ENCODE data around the gene PTX4. TPM values are rescaled to one million over a fixed set of nuclear protein-coding genes. Genes with fewer than 3 reads are reported as not detected.
A peak's percentile ranks its signal among the peaks of the same experiment; 100 is the strongest.

The PTX4 gene
- total and polyA plus RNA-seq, 2 donors from 2014 or later = not detected

DNA sequence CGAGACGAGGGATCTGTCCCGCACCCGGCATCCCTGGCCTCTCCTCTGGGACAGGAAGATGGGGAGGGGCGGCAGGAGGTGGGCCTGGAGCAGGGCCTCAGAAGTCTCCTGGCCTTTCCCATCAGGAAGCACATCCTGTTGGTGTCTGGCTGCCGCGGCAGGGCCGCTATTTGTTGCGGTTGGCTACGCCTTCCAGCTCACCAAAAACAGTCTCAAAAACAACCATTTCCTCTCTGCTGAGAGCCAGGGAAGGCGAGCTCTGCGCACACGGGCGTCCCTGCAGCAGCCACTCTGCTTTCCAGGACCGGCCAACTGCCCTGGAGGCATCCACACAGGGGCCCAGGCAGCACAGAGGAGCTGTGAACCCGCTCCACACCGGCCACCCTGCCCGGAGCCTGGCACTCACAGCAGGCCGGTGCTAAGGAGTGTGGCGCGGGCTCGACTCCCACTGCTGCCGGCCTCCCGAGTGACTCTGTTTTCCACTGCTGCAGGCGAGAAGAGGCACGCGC lies 44.8 kb upstream of the PTX4 start, which contains the start of gene TMEM204:
TMEM204 (plus strand) TSS at position 224 of the 509 bp plus-strand sequence. CDS start 610 bp downstream, outside the sequence.
- FAIRE-seq (no peak), DNase-seq (peak; percentile 46 to 94 (median 61))
- peak within 1 kb of the TSS; percentile 70 to 78 for H3K27ac ChIP-seq (ENCODE audit: low read depth in 2 of 2, low read length in 2 of 2)
- H3K9me3 ChIP-seq (ENCODE audit: control insufficient read depth in 2 of 3, insufficient read depth in 1 of 3, low read length in 3 of 3) = no peaks in the 10 kb centered on the region
- no peaks in the 10 kb centered on the region for H3K27me3 ChIP-seq (ENCODE audit: control insufficient read depth, insufficient read depth, low read length)
- intact Hi-C loops (cut with DNase I) = no loop called here
- TF ChIP-seq, protein P1, sequence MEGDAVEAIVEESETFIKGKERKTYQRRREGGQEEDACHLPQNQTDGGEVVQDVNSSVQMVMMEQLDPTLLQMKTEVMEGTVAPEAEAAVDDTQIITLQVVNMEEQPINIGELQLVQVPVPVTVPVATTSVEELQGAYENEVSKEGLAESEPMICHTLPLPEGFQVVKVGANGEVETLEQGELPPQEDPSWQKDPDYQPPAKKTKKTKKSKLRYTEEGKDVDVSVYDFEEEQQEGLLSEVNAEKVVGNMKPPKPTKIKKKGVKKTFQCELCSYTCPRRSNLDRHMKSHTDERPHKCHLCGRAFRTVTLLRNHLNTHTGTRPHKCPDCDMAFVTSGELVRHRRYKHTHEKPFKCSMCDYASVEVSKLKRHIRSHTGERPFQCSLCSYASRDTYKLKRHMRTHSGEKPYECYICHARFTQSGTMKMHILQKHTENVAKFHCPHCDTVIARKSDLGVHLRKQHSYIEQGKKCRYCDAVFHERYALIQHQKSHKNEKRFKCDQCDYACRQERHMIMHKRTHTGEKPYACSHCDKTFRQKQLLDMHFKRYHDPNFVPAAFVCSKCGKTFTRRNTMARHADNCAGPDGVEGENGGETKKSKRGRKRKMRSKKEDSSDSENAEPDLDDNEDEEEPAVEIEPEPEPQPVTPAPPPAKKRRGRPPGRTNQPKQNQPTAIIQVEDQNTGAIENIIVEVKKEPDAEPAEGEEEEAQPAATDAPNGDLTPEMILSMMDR (IDR thresholded peaks at IDR 0.05; ENCODE audit: borderline replicate concordance, extremely low read depth, insufficient read depth) = no peak
- H3K9ac ChIP-seq (ENCODE audit: low read length in 3 of 3) = peak within 1 kb of the TSS in 1 of 3 donors; percentile 40
- H3K4me3 ChIP-seq (ENCODE audit: low read length in 3 of 3) = peak within 1 kb of the TSS; percentile 58 to 81 (median 75)
- peaks cover 0 to 13% (median 0%) of the 10 kb centered on the region in 3 donors for H3K36me3 ChIP-seq (ENCODE audit: control insufficient read depth in 2 of 3, insufficient read depth in 3 of 3, low read length in 3 of 3)
- H3K4me1 ChIP-seq (ENCODE audit: control insufficient read depth in 2 of 3, insufficient read depth in 2 of 3, low read depth in 1 of 3, low read length in 3 of 3) = peaks cover 0 to 23% (median 0%) of the 10 kb centered on the region in 3 donors

DNA sequence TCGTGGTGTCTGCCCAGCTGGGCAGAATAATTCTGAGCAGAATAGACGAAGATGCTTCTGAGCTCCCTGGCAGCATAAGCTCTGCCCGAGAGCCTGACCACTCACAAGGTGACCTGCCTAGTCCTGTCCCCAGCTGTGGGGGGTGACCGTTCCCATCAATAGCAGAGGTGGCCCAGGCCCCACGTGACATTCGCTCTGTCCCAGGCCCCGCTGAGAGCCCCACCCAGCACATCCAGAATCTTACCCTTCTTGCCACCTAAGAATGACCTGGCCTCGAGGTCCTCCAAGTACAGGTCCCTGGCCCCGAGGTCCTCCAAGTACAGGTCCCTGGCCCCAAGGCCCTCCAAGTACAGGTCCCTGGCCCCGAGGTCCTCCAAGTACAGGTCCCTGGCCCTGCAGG lies 44.0 kb upstream of the PTX4 start:
- Histone ChIP-seq H3K9ac (ENCODE audit: low read length in 3 of 3) (no peak overlapping the region), H3K27ac (ENCODE audit: low read depth in 2 of 2, low read length in 2 of 2) (peak overlapping the region; percentile 70 to 78), H3K4me1 (ENCODE audit: control insufficient read depth in 2 of 3, insufficient read depth in 2 of 3, low read depth in 1 of 3, low read length in 3 of 3) (peaks cover 0 to 21% (median 0%) of the 10 kb centered on the region in 3 donors), H3K36me3 (ENCODE audit: control insufficient read depth in 2 of 3, insufficient read depth in 3 of 3, low read length in 3 of 3) (peaks cover 0 to 10% (median 0%) of the 10 kb centered on the region in 3 donors), H3K9me3 (ENCODE audit: control insufficient read depth in 2 of 3, insufficient read depth in 1 of 3, low read length in 3 of 3) (no peaks in the 10 kb centered on the region), H3K4me3 (ENCODE audit: low read length in 3 of 3) (peak overlapping the region in 2 of 3 donors; percentile 35 to 36), H3K27me3 (ENCODE audit: control insufficient read depth, insufficient read depth, low read length) (no peaks in the 10 kb centered on the region)
- peak in 1 of 5 donors; percentile 74 for DNase-seq
- intact Hi-C loops (cut with DNase I) = no loop called here
- FAIRE-seq = no peak
- TF ChIP-seq, protein P1 (IDR thresholded peaks at IDR 0.05; ENCODE audit: borderline replicate concordance, extremely low read depth, insufficient read depth) = no peak

DNA sequence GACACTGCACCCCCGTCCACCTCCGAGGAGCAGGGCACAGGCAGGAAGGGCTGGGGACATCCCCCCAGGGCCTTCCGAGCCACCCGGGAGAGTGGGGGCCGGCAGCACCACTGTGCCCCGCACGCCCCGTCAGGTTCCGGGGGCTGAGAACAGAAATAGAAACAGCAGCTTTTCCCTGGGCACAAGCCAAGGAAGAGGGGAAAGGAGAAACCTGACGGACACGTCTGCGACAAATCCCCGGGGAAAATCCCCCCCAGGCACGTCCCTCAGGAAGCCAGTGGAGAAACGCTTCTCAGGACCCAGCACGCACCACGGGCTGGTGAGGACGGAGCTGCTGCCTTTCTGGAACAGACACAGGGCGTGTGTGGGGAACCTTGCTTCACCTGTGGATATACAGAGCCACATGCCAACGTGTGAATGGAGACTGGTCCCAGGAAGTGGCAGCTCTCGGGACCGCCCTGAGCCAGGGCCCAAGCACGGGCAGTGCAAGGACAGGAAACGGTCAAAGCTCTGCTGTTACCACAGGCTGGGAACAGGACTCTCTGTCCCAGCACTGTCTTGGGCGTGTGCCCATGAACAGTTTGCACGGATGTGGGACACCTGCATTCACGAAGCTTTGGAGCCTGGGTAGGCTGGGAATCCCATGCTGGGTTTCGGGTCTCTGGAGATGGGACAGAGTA lies 43.5 kb upstream of the PTX4 start:
- Histone ChIP-seq H3K4me3 (ENCODE audit: low read length in 3 of 3) (peak overlapping the region in 2 of 3 donors; percentile 35 to 36), H3K4me1 (ENCODE audit: control insufficient read depth in 2 of 3, insufficient read depth in 2 of 3, low read depth in 1 of 3, low read length in 3 of 3) (peaks cover 0 to 22% (median 0%) of the 10 kb centered on the region in 3 donors), H3K27me3 (ENCODE audit: control insufficient read depth, insufficient read depth, low read length) (no peaks in the 10 kb centered on the region), H3K9ac (ENCODE audit: low read length in 3 of 3) (peak overlapping the region in 1 of 3 donors; percentile 19), H3K9me3 (ENCODE audit: control insufficient read depth in 2 of 3, insufficient read depth in 1 of 3, low read length in 3 of 3) (no peaks in the 10 kb centered on the region), H3K36me3 (ENCODE audit: control insufficient read depth in 2 of 3, insufficient read depth in 3 of 3, low read length in 3 of 3) (peaks cover 0 to 6% (median 0%) of the 10 kb centered on the region in 3 donors), H3K27ac (ENCODE audit: low read depth in 2 of 2, low read length in 2 of 2) (peak overlapping the region; percentile 70 to 78)
- FAIRE-seq (no peak), DNase-seq (peak in 1 of 5 donors; percentile 90)
- intact Hi-C loops (cut with DNase I) = no loop called here
- TF ChIP-seq, protein P1 (IDR thresholded peaks at IDR 0.05; ENCODE audit: borderline replicate concordance, extremely low read depth, insufficient read depth) = no peak

All from kidney (tissue), 14 donors.